ENCODE measurements around the gene MAP3K9. TPM values are rescaled to one million over a fixed set of nuclear protein-coding genes. Genes with fewer than 3 reads are reported as not detected.

The MAP3K9 gene
- total RNA-seq, 2 donors from 2014 or later, result 8.7 to 10.7 TPM

- no peaks in the 10 kb centered on the region for H3K36me3 Mint-ChIP-seq
- DNase-seq (ENCODE audit: low spot score in 2 of 2) (no peak), ATAC-seq (no peak)
- H3K9me3 Mint-ChIP-seq, result no peaks in the 10 kb centered on the region
- peak overlapping the region in 1 of 2 donors; percentile 12 for H3K27ac Mint-ChIP-seq
Observed at GRCh38 chr14:70770490-70770889, 38.8 kb downstream of the MAP3K9 start.

- ATAC-seq, result peak in 1 of 2 donors; percentile 38
- peaks cover 0 to 5% of the 10 kb centered on the region in 2 donors for H3K36me3 Mint-ChIP-seq
- no peak for DNase-seq (ENCODE audit: low spot score in 2 of 2)
- no peaks in the 10 kb centered on the region for H3K9me3 Mint-ChIP-seq
- no peak overlapping the region for H3K27ac Mint-ChIP-seq
Observed at GRCh38 chr14:70759398-70759797, 49.9 kb downstream of the MAP3K9 start.

- ATAC-seq (no peak), DNase-seq (ENCODE audit: low spot score in 2 of 2) (no peak)
- H3K36me3 Mint-ChIP-seq, result peaks cover 2 to 10% of the 10 kb centered on the region in 2 donors
- H3K9me3 Mint-ChIP-seq, result no peaks in the 10 kb centered on the region
- no peak overlapping the region for H3K27ac Mint-ChIP-seq
Observed at GRCh38 chr14:70755655-70756054, 53.7 kb downstream of the MAP3K9 start.

- H3K9me3 Mint-ChIP-seq, result no peaks in the 10 kb centered on the region
- DNase-seq (ENCODE audit: low spot score in 2 of 2) (no peak), ATAC-seq (no peak)
- no peak overlapping the region for H3K27ac Mint-ChIP-seq
- H3K36me3 Mint-ChIP-seq, result peaks cover 0 to 10% of the 10 kb centered on the region in 2 donors
Observed at GRCh38 chr14:70754991-70755390, 54.3 kb downstream of the MAP3K9 start.

GRCh38 chr14:70753518-70753953, 55.8 kb downstream of the MAP3K9 start:
- DNase-seq (ENCODE audit: low spot score in 2 of 2) (no peak), ATAC-seq (no peak)
- Mint-ChIP-seq H3K27ac (no peak overlapping the region), H3K36me3 (peaks cover 0 to 15% of the 10 kb centered on the region in 2 donors), H3K9me3 (no peaks in the 10 kb centered on the region)

GRCh38 chr14:70748422-70748821, 60.9 kb downstream of the MAP3K9 start:
- Mint-ChIP-seq H3K36me3 (peaks cover 6 to 28% of the 10 kb centered on the region in 2 donors), H3K27ac (no peak overlapping the region), H3K9me3 (no peaks in the 10 kb centered on the region)
- ATAC-seq, result no peak
- no peak for DNase-seq (ENCODE audit: low spot score in 2 of 2)

GRCh38 chr14:70744641-70745040, 64.7 kb downstream of the MAP3K9 start:
- Mint-ChIP-seq H3K9me3 (no peaks in the 10 kb centered on the region), H3K27ac (no peak overlapping the region), H3K36me3 (peaks cover 6 to 18% of the 10 kb centered on the region in 2 donors)
- no peak for ATAC-seq
- DNase-seq (ENCODE audit: low spot score in 2 of 2), result no peak

- no peak for ATAC-seq
- no peaks in the 10 kb centered on the region for H3K9me3 Mint-ChIP-seq
- H3K27ac Mint-ChIP-seq, result no peak overlapping the region
Observed at GRCh38 chr14:70742316-70742715, 67.0 kb downstream of the MAP3K9 start.

GRCh38 chr14:70741482-70741881, 67.8 kb downstream of the MAP3K9 start:
- no peak for ATAC-seq
- Mint-ChIP-seq H3K27ac (no peak overlapping the region), H3K9me3 (no peaks in the 10 kb centered on the region), H3K36me3 (peaks cover 0 to 6% of the 10 kb centered on the region in 2 donors)
- no peak for DNase-seq (ENCODE audit: low spot score in 2 of 2)

More at GRCh38 chr14:70742316-70742715, 67.0 kb downstream of the MAP3K9 start:
- DNase-seq (ENCODE audit: low spot score in 2 of 2), result no peak
- H3K36me3 Mint-ChIP-seq, result peaks cover 3 to 9% of the 10 kb centered on the region in 2 donors

- no peaks in the 10 kb centered on the region for H3K9me3 Mint-ChIP-seq
- H3K27ac Mint-ChIP-seq, result no peak overlapping the region
- H3K36me3 Mint-ChIP-seq, result peaks cover 0 to 6% of the 10 kb centered on the region in 2 donors
- DNase-seq (ENCODE audit: low spot score in 2 of 2), result no peak
- ATAC-seq, result no peak
Observed at GRCh38 chr14:70735043-70735442, 74.3 kb downstream of the MAP3K9 start.

GRCh38 chr14:70731447-70732239, 77.7 kb downstream of the MAP3K9 start:
- no peak for DNase-seq (ENCODE audit: low spot score in 2 of 2)
- peak in 1 of 2 donors; percentile 59 for ATAC-seq
- H3K27ac Mint-ChIP-seq, result peak overlapping the region in 1 of 2 donors; percentile 28
- no peaks in the 10 kb centered on the region for H3K9me3 Mint-ChIP-seq
- no peaks in the 10 kb centered on the region for H3K36me3 Mint-ChIP-seq

- Mint-ChIP-seq H3K36me3 (no peaks in the 10 kb centered on the region), H3K9me3 (no peaks in the 10 kb centered on the region), H3K27ac (no peak overlapping the region)
- DNase-seq (ENCODE audit: low spot score in 2 of 2), result no peak
- no peak for ATAC-seq
Observed at GRCh38 chr14:70730393-70730792, 78.9 kb downstream of the MAP3K9 start.

GRCh38 chr14:70726651-70727375, 82.5 kb downstream of the MAP3K9 start:
- Mint-ChIP-seq H3K27ac (peak overlapping the region in 1 of 2 donors; percentile 16), H3K36me3 (no peaks in the 10 kb centered on the region), H3K9me3 (no peaks in the 10 kb centered on the region)
- DNase-seq (ENCODE audit: low spot score in 2 of 2), result no peak
- no peak for ATAC-seq

GRCh38 chr14:70724944-70725343, 84.4 kb downstream of the MAP3K9 start:
- no peaks in the 10 kb centered on the region for H3K36me3 Mint-ChIP-seq
- no peaks in the 10 kb centered on the region for H3K9me3 Mint-ChIP-seq
- no peak for DNase-seq (ENCODE audit: low spot score in 2 of 2)
- peak overlapping the region in 1 of 2 donors; percentile 33 for H3K27ac Mint-ChIP-seq
- no peak for ATAC-seq

- Mint-ChIP-seq H3K36me3 (no peaks in the 10 kb centered on the region), H3K9me3 (no peaks in the 10 kb centered on the region), H3K27ac (peak overlapping the region; percentile 6 to 50)
- DNase-seq (ENCODE audit: low spot score in 2 of 2), result no peak
- ATAC-seq, result no peak
Observed at GRCh38 chr14:70724110-70724509, 85.2 kb downstream of the MAP3K9 start.

GRCh38 chr14:70723276-70723675, 86.0 kb downstream of the MAP3K9 start:
- no peak for ATAC-seq
- no peak for DNase-seq (ENCODE audit: low spot score in 2 of 2)

GRCh38 chr14:70722418-70722817, 86.9 kb downstream of the MAP3K9 start:
- no peak for ATAC-seq
- H3K27ac Mint-ChIP-seq, result no peak overlapping the region
- H3K9me3 Mint-ChIP-seq, result no peaks in the 10 kb centered on the region

More at GRCh38 chr14:70723276-70723675, 86.0 kb downstream of the MAP3K9 start:
- no peak overlapping the region for H3K27ac Mint-ChIP-seq
- H3K36me3 Mint-ChIP-seq, result no peaks in the 10 kb centered on the region
- no peaks in the 10 kb centered on the region for H3K9me3 Mint-ChIP-seq

More at GRCh38 chr14:70722418-70722817, 86.9 kb downstream of the MAP3K9 start:
- no peaks in the 10 kb centered on the region for H3K36me3 Mint-ChIP-seq
- no peak for DNase-seq (ENCODE audit: low spot score in 2 of 2)
